Hepatocyte (in vitro differentiated cells): Measurements from ENCODE around the gene CEACAM19. TPM values are rescaled to one million over a fixed set of nuclear protein-coding genes. Genes with fewer than 3 reads are reported as not detected.
A peak's percentile ranks its signal among the peaks of the same experiment; 100 is the strongest.

ENCODE experiments used
- DNase-seq: peaks from one replicate; pipeline ENCODE4 v3.0.0-alpha.2; 2016; ENCODE audit warnings: low spot score
- H2AFZ ChIP-seq: fragments of 200-600 bp; sonication (generic); 2 replicates; pipeline ENCODE4 v1.6.0; 2016; ENCODE audit warnings: antibody characterized with exemption, mild to moderate bottlenecking
- H3K27ac ChIP-seq: fragments of 200-600 bp; sonication (generic); 2 replicates; pipeline ENCODE4 v1.5.1; 2016; ENCODE audit warnings: mild to moderate bottlenecking
- H3K27me3 ChIP-seq: fragments of 200-600 bp; sonication (generic); 2 replicates; pipeline ENCODE4 v1.6.1; 2016
- H3K36me3 ChIP-seq: fragments of 200-600 bp; sonication (generic); replicated peaks from 2 replicates; pipeline ENCODE4 v1.5.1; 2016; ENCODE audit warnings: low read depth; ENCODE audit not compliant: insufficient read depth
- H3K4me1 ChIP-seq: fragments of 200-600 bp; sonication (generic); 2 replicates; pipeline ENCODE4 v1.5.1; 2016; ENCODE audit warnings: mild to moderate bottlenecking, moderate library complexity; ENCODE audit not compliant: insufficient read depth
- H3K4me2 ChIP-seq: fragments of 200-600 bp; sonication (generic); 2 replicates; pipeline ENCODE4 v1.6.0; 2016
- H3K4me3 ChIP-seq: fragments of 200-600 bp; sonication (generic); 2 replicates; pipeline ENCODE4 v1.5.1; 2016; ENCODE audit warnings: mild to moderate bottlenecking
- H3K79me2 ChIP-seq: fragments of 200-600 bp; sonication (generic); 2 replicates; pipeline ENCODE4 v1.6.0; 2017; ENCODE audit warnings: mild to moderate bottlenecking
- H3K9me2 ChIP-seq: fragments of 200-600 bp; sonication (generic); replicated peaks from 2 replicates; pipeline ENCODE4 v1.6.0; 2017; ENCODE audit warnings: mild to moderate bottlenecking; ENCODE audit not compliant: insufficient read depth
- H3K9me3 ChIP-seq: fragments of 200-600 bp; sonication (generic); 2 replicates; pipeline ENCODE4 v1.5.1; 2016; ENCODE audit warnings: low read depth, mild to moderate bottlenecking
- H4K20me1 ChIP-seq: fragments of 200-600 bp; sonication (generic); 2 replicates; pipeline ENCODE4 v1.6.0; 2016; ENCODE audit warnings: mild to moderate bottlenecking; ENCODE audit not compliant: insufficient read depth, poor library complexity, severe bottlenecking
- EZH2 ChIP-seq: fragments of 200-600 bp; sonication (generic); IDR thresholded peaks from 2 replicates; pipeline ENCODE4 v1.6.1; 2016; ENCODE audit warnings: antibody characterized with exemption, mild to moderate bottlenecking, borderline replicate concordance
- EZH2phosphoT487 ChIP-seq: fragments of 200-600 bp; sonication (generic); IDR thresholded peaks from one replicate; pipeline ENCODE4 v1.6.1; 2018; ENCODE audit warnings: antibody characterized with exemption, mild to moderate bottlenecking, low read depth, moderate library complexity; ENCODE audit not compliant: unreplicated experiment, severe bottlenecking
- WGBS: methylation state at CpG from one replicate; pipeline ENCODE4 v1.1.6; 2016; ENCODE audit warnings: low lambda C conversion rate; ENCODE audit errors: missing lambda C conversion rate; 5-methylcytosine and 5-hydroxymethylcytosine counted together
- polyA plus RNA-seq: library from polyadenylated mRNA; unstranded; fragments of >200 nt; fragmentation: Nextera tagmentation; extraction: Ambion mirVana; gene quantifications from 2 replicates; pipeline ENCODE4 v1.2.1, GENCODE V29; 2016
- total RNA-seq: library from RNA; depleted of rRNA; stranded (reverse); fragments of >200 nt; gene quantifications from 2 replicates; pipeline ENCODE4 v1.2.3, GENCODE V29; 2014
- TF ChIP-seq, protein P1 (sequence below): fragments of 200-600 bp; sonication (generic); IDR thresholded peaks from 2 replicates; pipeline ENCODE4 v1.5.1; 2016; ENCODE audit warnings: antibody characterized with exemption, mild to moderate bottlenecking; ENCODE audit not compliant: poor library complexity

The CEACAM19 gene
- total and polyA plus RNA-seq, 2 experiments from 2014 or later: 2.8 to 5.6 TPM

DNA sequence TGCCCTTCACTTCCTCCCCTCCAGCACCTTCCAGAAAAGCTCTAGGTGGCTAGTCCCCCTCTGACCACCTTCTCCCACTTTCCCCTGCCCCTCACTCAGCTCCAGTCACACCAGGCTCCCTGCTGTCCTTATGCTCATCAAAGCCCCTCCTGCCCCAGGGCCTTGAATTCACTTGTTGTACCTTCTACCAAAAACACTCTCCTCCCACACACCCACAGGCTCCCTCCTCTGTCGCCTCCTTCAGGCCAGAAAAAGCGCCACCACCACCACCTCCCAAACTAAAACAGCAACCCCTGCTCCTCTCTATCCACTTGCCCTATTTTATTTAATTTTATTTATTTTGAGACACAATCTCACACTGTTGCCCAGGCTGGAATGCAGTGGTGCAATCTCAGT, 22.9 kb downstream of the CEACAM19 start:
- H3K4me3 ChIP-seq: no peak overlapping the region
- 80% methylated on average over 2 of the region's 2 CpGs for WGBS

DNA sequence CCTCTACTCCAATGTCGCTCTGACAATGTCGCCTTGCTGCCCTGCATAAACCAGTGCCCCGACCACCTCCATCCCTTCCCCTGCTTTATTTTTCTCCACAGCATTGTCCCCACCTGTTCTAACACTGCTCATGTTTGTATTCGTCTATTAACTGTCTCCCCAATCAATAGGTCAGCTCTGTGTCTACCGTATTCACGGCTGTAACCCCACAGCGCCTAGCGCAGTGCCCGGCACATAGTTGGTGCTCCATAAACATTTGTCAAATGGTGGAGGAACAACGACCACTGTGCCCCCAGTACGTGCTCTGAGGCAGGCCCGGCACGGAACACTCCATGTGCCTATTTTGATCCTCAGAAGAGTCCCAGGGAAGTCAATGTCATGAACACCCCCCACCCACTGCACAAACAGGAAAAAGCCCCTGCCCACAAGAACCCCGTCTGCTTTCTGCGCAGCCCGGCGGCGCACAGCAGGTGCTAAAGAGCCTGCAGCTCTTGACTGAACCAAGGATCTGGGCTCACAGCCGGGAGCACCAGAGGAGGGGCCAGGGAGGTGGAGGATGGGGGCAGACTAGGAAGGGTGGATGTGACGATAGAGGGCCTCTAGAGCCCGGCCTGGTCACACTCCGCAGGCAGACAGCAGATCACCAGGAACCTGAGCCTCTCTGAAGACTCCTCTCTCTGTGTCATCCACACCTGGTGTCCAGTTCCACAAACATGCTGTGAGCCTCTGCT, 25.8 kb downstream of the CEACAM19 start:
- H3K4me2 ChIP-seq: no peak overlapping the region
- no peak overlapping the region for H2AFZ ChIP-seq
- no peak overlapping the region for H3K4me3 ChIP-seq
- no peaks in the 10 kb centered on the region for H3K9me2 ChIP-seq
- H4K20me1 ChIP-seq: no peaks in the 10 kb centered on the region
- no peaks in the 10 kb centered on the region for H3K27me3 ChIP-seq
- no peaks in the 10 kb centered on the region for H3K36me3 ChIP-seq
- peaks cover 15% of the 10 kb centered on the region for H3K4me1 ChIP-seq
- H3K27ac ChIP-seq: peak overlapping the region; percentile 46
- TF ChIP-seq, protein P1, sequence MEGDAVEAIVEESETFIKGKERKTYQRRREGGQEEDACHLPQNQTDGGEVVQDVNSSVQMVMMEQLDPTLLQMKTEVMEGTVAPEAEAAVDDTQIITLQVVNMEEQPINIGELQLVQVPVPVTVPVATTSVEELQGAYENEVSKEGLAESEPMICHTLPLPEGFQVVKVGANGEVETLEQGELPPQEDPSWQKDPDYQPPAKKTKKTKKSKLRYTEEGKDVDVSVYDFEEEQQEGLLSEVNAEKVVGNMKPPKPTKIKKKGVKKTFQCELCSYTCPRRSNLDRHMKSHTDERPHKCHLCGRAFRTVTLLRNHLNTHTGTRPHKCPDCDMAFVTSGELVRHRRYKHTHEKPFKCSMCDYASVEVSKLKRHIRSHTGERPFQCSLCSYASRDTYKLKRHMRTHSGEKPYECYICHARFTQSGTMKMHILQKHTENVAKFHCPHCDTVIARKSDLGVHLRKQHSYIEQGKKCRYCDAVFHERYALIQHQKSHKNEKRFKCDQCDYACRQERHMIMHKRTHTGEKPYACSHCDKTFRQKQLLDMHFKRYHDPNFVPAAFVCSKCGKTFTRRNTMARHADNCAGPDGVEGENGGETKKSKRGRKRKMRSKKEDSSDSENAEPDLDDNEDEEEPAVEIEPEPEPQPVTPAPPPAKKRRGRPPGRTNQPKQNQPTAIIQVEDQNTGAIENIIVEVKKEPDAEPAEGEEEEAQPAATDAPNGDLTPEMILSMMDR: no peak
- TF ChIP-seq EZH2phosphoT487 (no peak), EZH2 (no peak)
- no peaks in the 10 kb centered on the region for H3K9me3 ChIP-seq
- 65% methylated on average over 22 of the region's 22 CpGs for WGBS
- DNase-seq: no peak
- no peaks in the 10 kb centered on the region for H3K79me2 ChIP-seq

More for the DNA sequence above, 22.9 kb downstream of the CEACAM19 start:
- H2AFZ ChIP-seq: no peak overlapping the region
- H3K9me2 ChIP-seq: no peaks in the 10 kb centered on the region
- no peaks in the 10 kb centered on the region for H3K9me3 ChIP-seq
- H3K79me2 ChIP-seq: no peaks in the 10 kb centered on the region
- H3K4me2 ChIP-seq: no peak overlapping the region
- no peak for TF ChIP-seq EZH2phosphoT487
- TF ChIP-seq, protein P1: peak; percentile 16
- DNase-seq: no peak
- no peaks in the 10 kb centered on the region for H3K36me3 ChIP-seq
- H3K4me1 ChIP-seq: peaks cover 20% of the 10 kb centered on the region
- H4K20me1 ChIP-seq: no peaks in the 10 kb centered on the region
- H3K27me3 ChIP-seq: no peaks in the 10 kb centered on the region
- peak overlapping the region; percentile 95 for H3K27ac ChIP-seq

DNA sequence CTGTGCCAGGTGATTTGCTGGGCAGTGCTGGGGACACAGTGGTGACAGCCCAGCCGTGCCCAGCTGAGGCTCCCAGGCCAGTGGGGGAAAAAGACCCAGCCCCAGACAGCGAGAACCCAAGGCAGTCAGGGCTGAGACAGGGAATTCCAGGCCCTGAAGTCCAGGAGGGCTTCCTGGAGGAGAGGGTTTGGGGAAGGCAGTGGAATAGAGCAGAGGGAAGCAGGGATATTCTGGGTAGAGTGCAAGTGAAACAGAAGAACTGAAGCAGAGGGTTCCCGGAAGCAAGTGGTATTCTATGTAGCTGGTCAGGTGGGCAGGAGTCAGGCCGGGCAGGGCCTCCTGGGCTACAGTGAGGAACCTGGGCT, 26.4 kb downstream of the CEACAM19 start:
- TF ChIP-seq EZH2: no peak
- no peak for TF ChIP-seq EZH2phosphoT487
- TF ChIP-seq, protein P1: no peak
- WGBS: 86% methylated on average over 4 of the region's 4 CpGs
- Histone ChIP-seq H3K9me2 (no peaks in the 10 kb centered on the region), H3K4me3 (no peak overlapping the region), H3K4me1 (peaks cover 9% of the 10 kb centered on the region), H3K27ac (peak overlapping the region; percentile 46), H3K27me3 (no peaks in the 10 kb centered on the region), H4K20me1 (no peaks in the 10 kb centered on the region), H3K4me2 (no peak overlapping the region), H3K36me3 (no peaks in the 10 kb centered on the region), H2AFZ (no peak overlapping the region), H3K79me2 (no peaks in the 10 kb centered on the region), H3K9me3 (no peaks in the 10 kb centered on the region)
- no peak for DNase-seq
